CD4-positive, alpha-beta T cell (primary cell): Measurements from ENCODE around the gene TENM4. TPM values are rescaled to one million over a fixed set of nuclear protein-coding genes. Genes with fewer than 3 reads are reported as not detected.

Source experiments
- ATAC-seq: fragments of 200-7000 bp; cut with Tn5 transposase; one replicate; pipeline ENCODE4 v1.10.0; 2022; ENCODE audit warnings: mild to moderate bottlenecking; ENCODE audit not compliant: poor library complexity
- CTCF ChIA-PET: fragments of 350-600 bp; sonication (Branson Sonifier 250); formaldehyde crosslinking; loops from one replicate; lab custom pipeline; 2021; ENCODE audit warnings: antibody characterized with exemption, inconsistent platforms; lab: Charles Lee
- POLR2A ChIA-PET: fragments of 350-600 bp; sonication (Branson Sonifier 250); formaldehyde crosslinking; loops from one replicate; lab custom pipeline; 2021; ENCODE audit warnings: antibody characterized with exemption, inconsistent platforms; lab: Charles Lee
- DNase-seq, 14 experiments: peaks; one replicate each; pipeline ENCODE4 v3.0.0-alpha.2; 2013 to 2020; ENCODE audit warnings: mixed read lengths in 2 of 14
- H3K27ac ChIP-seq, 2 donors: one replicate each; pipeline versions ENCODE4 v1.5.1 to v1.7.0; 2013; ENCODE audit warnings: low read length in 2 of 2, low read depth in 1 of 2, mild to moderate bottlenecking in 1 of 2
- H3K27me3 ChIP-seq, 2 experiments: 1 replicate in 1 of 2; 2 replicates in 1 of 2; pipeline versions ENCODE4 v1.6.1 to v1.7.0; 2013; ENCODE audit warnings: low read length in 2 of 2, control low read depth in 1 of 2, mild to moderate bottlenecking in 1 of 2, moderate library complexity in 1 of 2; ENCODE audit not compliant: insufficient read depth in 2 of 2, control insufficient read depth in 1 of 2
- H3K36me3 ChIP-seq: one replicate; pipeline ENCODE4 v1.6.1; 2013; ENCODE audit warnings: low read length, control low read depth; ENCODE audit not compliant: insufficient read depth
- H3K4me1 ChIP-seq: one replicate; pipeline ENCODE4 v1.6.1; 2013; ENCODE audit warnings: low read length, control low read depth; ENCODE audit not compliant: insufficient read depth
- H3K4me3 ChIP-seq: one replicate; pipeline ENCODE4 v1.5.1; 2013; ENCODE audit warnings: mild to moderate bottlenecking, low read length, moderate library complexity
- H3K9me3 ChIP-seq, 2 experiments: 1 replicate in 1 of 2; 2 replicates in 1 of 2; pipeline versions ENCODE4 v1.6.1 to v1.7.0; 2013; ENCODE audit warnings: low read length in 2 of 2, mild to moderate bottlenecking in 2 of 2, control low read depth in 1 of 2, moderate library complexity in 1 of 2; ENCODE audit not compliant: control insufficient read depth in 1 of 2, insufficient read depth in 1 of 2
- H3K27ac Mint-ChIP-seq: one replicate; pipeline ENCODE4 v1.8.0; 2020; ENCODE audit warnings: mixed read lengths
- H3K27me3 Mint-ChIP-seq: one replicate; pipeline ENCODE4 v1.8.0; 2021; ENCODE audit warnings: mixed read lengths
- H3K36me3 Mint-ChIP-seq: one replicate; pipeline ENCODE4 v1.8.0; 2021; ENCODE audit warnings: low read depth, mixed read lengths
- H3K4me1 Mint-ChIP-seq: one replicate; pipeline ENCODE4 v1.8.0; 2021; ENCODE audit warnings: low read depth, mixed read lengths
- H3K4me3 Mint-ChIP-seq: one replicate; pipeline ENCODE4 v1.8.0; 2020; ENCODE audit warnings: mild to moderate bottlenecking, mixed read lengths
- H3K9me3 Mint-ChIP-seq: one replicate; pipeline ENCODE4 v1.8.0; 2020; ENCODE audit warnings: mixed read lengths
- intact Hi-C, 2 experiments: fragments of 100-400 bp; cut with DNase I in 1 of 2; cut with micrococcal nuclease in 1 of 2; formaldehyde crosslinking; loops; one replicate each; pipeline versions ENCODE4 v1.15.1 to v1.9.0; 2023 to 2025; cut with DNase I, micrococcal nuclease
- total RNA-seq, 174 experiments: library from RNA in 2 of 174; stranded (reverse) in 2 of 174; gene quantifications; one replicate each; pipeline ENCODE4 v1.2.3 and lab custom pipeline; 2021 to 2026
- TF ChIP-seq, protein P1 (sequence below): fragments of 200-600 bp; IDR thresholded peaks from one replicate; pipeline ENCODE4 v1.8.0; 2022; ENCODE audit warnings: antibody characterized with exemption, mild to moderate bottlenecking

The TENM4 gene
- total RNA-seq, 2 experiments from 2014 or later: 0.22 to 0.31 TPM

DNA sequence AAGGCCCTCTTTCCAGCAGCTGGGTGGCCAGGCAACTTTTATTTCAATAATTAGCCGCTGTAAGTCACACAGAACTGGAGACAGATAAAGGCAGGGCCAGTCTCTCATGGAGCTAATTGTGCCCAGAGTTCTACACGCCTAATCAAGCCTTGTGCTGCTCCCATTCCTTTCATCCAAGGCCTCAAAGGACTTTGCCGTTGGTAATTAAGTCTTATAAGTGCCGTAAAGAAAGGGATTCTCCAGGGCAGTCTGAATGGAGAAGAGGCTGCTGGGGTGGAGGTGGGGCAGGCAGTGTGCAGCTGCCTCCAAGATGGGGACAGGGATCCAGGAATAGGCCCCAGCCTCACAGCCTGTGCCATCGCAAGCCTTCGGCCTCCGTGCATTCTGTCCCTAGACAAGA lies 357.9 kb downstream of the TENM4 start:
- Histone ChIP-seq H3K4me3 (no peak overlapping the region), H3K36me3 (no peaks in the 10 kb centered on the region), H3K27ac (no peak overlapping the region), H3K9me3 (no peaks in the 10 kb centered on the region), H3K27me3 (no peaks in the 10 kb centered on the region), H3K4me1 (no peaks in the 10 kb centered on the region)
- Mint-ChIP-seq H3K4me1 (no peaks in the 10 kb centered on the region), H3K9me3 (no peaks in the 10 kb centered on the region), H3K27me3 (peaks cover 5% of the 10 kb centered on the region), H3K27ac (no peak overlapping the region), H3K4me3 (no peak overlapping the region), H3K36me3 (no peaks in the 10 kb centered on the region)
- DNase-seq: no peak
- ChIA-PET CTCF (interaction anchor here (0.6 kb wide), 1 partner anchor 166 kb away, joined by 3 read pairs; no protein-coding TSS in a partner anchor), POLR2A (no interaction called here)
- intact Hi-C loops: no loop called here
- TF ChIP-seq, protein P1, sequence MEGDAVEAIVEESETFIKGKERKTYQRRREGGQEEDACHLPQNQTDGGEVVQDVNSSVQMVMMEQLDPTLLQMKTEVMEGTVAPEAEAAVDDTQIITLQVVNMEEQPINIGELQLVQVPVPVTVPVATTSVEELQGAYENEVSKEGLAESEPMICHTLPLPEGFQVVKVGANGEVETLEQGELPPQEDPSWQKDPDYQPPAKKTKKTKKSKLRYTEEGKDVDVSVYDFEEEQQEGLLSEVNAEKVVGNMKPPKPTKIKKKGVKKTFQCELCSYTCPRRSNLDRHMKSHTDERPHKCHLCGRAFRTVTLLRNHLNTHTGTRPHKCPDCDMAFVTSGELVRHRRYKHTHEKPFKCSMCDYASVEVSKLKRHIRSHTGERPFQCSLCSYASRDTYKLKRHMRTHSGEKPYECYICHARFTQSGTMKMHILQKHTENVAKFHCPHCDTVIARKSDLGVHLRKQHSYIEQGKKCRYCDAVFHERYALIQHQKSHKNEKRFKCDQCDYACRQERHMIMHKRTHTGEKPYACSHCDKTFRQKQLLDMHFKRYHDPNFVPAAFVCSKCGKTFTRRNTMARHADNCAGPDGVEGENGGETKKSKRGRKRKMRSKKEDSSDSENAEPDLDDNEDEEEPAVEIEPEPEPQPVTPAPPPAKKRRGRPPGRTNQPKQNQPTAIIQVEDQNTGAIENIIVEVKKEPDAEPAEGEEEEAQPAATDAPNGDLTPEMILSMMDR: no peak
- ATAC-seq: no peak

DNA sequence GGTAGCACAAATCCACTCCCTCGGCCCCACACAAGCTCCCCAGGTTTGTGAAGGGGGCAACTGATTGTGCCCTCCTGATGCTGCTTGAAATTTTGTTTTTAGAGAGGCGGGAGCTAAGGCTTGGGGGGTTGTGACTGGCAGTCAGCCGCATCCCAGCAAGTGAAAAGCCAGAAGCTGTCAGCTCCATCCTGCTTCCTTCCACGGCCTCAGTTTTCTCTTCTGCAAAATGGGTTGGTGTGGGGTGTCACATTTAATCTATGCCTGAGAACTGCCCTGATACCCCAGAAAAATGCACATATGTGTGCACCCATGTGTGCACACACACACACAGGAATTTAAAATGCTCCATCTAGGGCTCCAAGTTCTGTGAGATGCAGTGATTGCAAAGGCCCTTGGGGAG lies 358.6 kb downstream of the TENM4 start:
- POLR2A ChIA-PET: no interaction called here
- H3K27ac Mint-ChIP-seq: no peak overlapping the region
- ATAC-seq (no peak), DNase-seq (no peak)
- no peaks in the 10 kb centered on the region for H3K9me3 Mint-ChIP-seq
- Histone ChIP-seq H3K27me3 (no peaks in the 10 kb centered on the region), H3K4me3 (no peak overlapping the region), H3K36me3 (no peaks in the 10 kb centered on the region), H3K27ac (no peak overlapping the region), H3K4me1 (no peaks in the 10 kb centered on the region), H3K9me3 (no peaks in the 10 kb centered on the region)
- TF ChIP-seq, protein P1: no peak
- H3K36me3 Mint-ChIP-seq: no peaks in the 10 kb centered on the region
- CTCF ChIA-PET: interaction anchor here (0.6 kb wide), 1 partner anchor 167 kb away, joined by 3 read pairs; no protein-coding TSS in a partner anchor
- intact Hi-C loops: no loop called here
- peaks cover 10% of the 10 kb centered on the region for H3K27me3 Mint-ChIP-seq
- H3K4me3 Mint-ChIP-seq: no peak overlapping the region
- no peaks in the 10 kb centered on the region for H3K4me1 Mint-ChIP-seq

DNA sequence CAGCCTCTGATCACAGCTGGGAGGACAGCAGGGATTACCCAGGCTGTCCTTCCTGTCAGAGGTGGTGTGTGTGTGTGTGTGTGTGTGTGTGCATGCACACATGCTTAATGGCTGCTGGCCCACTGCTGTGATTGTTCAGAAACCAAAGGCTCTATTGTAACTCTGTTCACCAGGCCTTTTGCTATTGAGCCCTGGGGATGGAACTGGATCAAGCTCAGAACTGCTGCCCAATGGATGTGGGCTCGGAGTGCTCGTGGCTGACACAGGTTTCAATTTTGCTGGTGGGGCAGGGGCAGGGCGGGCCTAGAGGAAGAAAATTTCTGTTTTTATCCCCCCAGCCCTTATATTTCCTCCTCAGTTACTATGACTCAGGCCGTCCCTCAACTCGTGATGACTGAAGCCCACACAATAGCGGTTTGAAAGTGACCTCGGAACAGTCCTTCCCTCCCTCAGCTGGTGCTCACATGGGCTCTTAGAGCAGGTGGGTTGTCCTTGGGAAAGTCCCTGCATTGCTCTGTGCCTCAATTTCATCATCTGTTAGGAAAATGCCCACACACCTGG lies 359.3 kb downstream of the TENM4 start:
- ATAC-seq: no peak
- Mint-ChIP-seq H3K4me1 (no peaks in the 10 kb centered on the region), H3K36me3 (no peaks in the 10 kb centered on the region), H3K27ac (no peak overlapping the region), H3K27me3 (peaks cover 10% of the 10 kb centered on the region), H3K9me3 (no peaks in the 10 kb centered on the region), H3K4me3 (no peak overlapping the region)
- ChIA-PET CTCF (no interaction called here), POLR2A (no interaction called here)
- Histone ChIP-seq H3K4me3 (no peak overlapping the region), H3K27ac (no peak overlapping the region), H3K27me3 (no peaks in the 10 kb centered on the region), H3K36me3 (no peaks in the 10 kb centered on the region), H3K4me1 (no peaks in the 10 kb centered on the region), H3K9me3 (no peaks in the 10 kb centered on the region)
- TF ChIP-seq, protein P1: no peak
- DNase-seq: no peak
- intact Hi-C loops: no loop called here
